IMR-90 (cell line): Measurements from ENCODE around the gene KIF13A.
"Not testable (repeated sequence)": the region's sequence is repeated elsewhere in the genome, so short reads cannot be mapped to it uniquely, and the experiment has no call there.

ENCODE experiments used
- BHLHE40 ChIP-seq: fragments of 150-350 bp; IDR thresholded peaks from 2 replicates; pipeline ENCODE4 v1.6.1; 2016; ENCODE audit warnings: mild to moderate bottlenecking, low read depth, low read length
- FOS ChIP-seq: fragments of 150-350 bp; IDR thresholded peaks from 2 replicates; pipeline ENCODE4 v1.6.1; 2016; ENCODE audit warnings: low read depth, low read length
- MAZ ChIP-seq: IDR thresholded peaks from 2 replicates; pipeline ENCODE4 v1.6.1; 2012; ENCODE audit warnings: low read depth, mild to moderate bottlenecking, low read length, improper control_type of control experiment, moderate library complexity, borderline replicate concordance
- POLR2A ChIP-seq: IDR thresholded peaks from 2 replicates; pipeline ENCODE4 v1.6.1; 2012; ENCODE audit warnings: mild to moderate bottlenecking, low read depth, low read length
- RAD21 ChIP-seq: IDR thresholded peaks from 2 replicates; pipeline ENCODE4 v1.6.1; 2012; ENCODE audit warnings: low read length, improper control_type of control experiment
- SMC3 ChIP-seq: fragments of 150-350 bp; IDR thresholded peaks from 2 replicates; pipeline ENCODE4 v1.6.1; 2016; ENCODE audit warnings: low read depth, mild to moderate bottlenecking, antibody characterized with exemption, low read length, moderate library complexity
- TF ChIP-seq, protein P1 (sequence below): conservative IDR thresholded peaks from 2 replicates; pipeline ENCODE4 v1.5.1; 2012; ENCODE audit warnings: mild to moderate bottlenecking, low read depth, low read length, improper control_type of control experiment

- TF ChIP-seq FOS, RAD21, POLR2A, SMC3, MAZ, BHLHE40: not testable (repeated sequence)
- TF ChIP-seq, protein P1, sequence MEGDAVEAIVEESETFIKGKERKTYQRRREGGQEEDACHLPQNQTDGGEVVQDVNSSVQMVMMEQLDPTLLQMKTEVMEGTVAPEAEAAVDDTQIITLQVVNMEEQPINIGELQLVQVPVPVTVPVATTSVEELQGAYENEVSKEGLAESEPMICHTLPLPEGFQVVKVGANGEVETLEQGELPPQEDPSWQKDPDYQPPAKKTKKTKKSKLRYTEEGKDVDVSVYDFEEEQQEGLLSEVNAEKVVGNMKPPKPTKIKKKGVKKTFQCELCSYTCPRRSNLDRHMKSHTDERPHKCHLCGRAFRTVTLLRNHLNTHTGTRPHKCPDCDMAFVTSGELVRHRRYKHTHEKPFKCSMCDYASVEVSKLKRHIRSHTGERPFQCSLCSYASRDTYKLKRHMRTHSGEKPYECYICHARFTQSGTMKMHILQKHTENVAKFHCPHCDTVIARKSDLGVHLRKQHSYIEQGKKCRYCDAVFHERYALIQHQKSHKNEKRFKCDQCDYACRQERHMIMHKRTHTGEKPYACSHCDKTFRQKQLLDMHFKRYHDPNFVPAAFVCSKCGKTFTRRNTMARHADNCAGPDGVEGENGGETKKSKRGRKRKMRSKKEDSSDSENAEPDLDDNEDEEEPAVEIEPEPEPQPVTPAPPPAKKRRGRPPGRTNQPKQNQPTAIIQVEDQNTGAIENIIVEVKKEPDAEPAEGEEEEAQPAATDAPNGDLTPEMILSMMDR = not testable (repeated sequence)
Observed at GRCh38 chr6:17911656-17912055, 75.8 kb downstream of the KIF13A start.
